WTC11 (cell line): Measurements from ENCODE around the gene CRK. TPM values are rescaled to one million over a fixed set of nuclear protein-coding genes. Genes with fewer than 3 reads are reported as not detected.

Experiments used
- ATAC-seq: fragments of 200-7000 bp; cut with Tn5 transposase; 2 replicates; pipeline ENCODE4 v1.10.0; 2021; ENCODE audit warnings: mild to moderate bottlenecking, moderate library complexity
- CTCF ChIA-PET: fragments of 300-600 bp; sonication (Branson Sonifier 250); formaldehyde crosslinking; loops from one replicate; lab custom pipeline; 2021; ENCODE audit warnings: antibody characterized with exemption; lab: Charles Lee
- POLR2A ChIA-PET: fragments of 350-600 bp; sonication (Branson Sonifier 250); formaldehyde crosslinking; loops from one replicate; lab custom pipeline; 2021; ENCODE audit warnings: antibody characterized with exemption; lab: Charles Lee
- DNase-seq: peaks from one replicate; pipeline ENCODE4 v3.0.0; 2021; ENCODE audit warnings: low spot score
- H3K27ac Mint-ChIP-seq: 2 replicates; pipeline ENCODE4 v1.8.0; 2021; ENCODE audit warnings: mixed read lengths
- H3K27me3 Mint-ChIP-seq: 2 replicates; pipeline ENCODE4 v1.8.0; 2021; ENCODE audit warnings: low read depth, mild to moderate bottlenecking, moderate library complexity, mixed read lengths
- H3K36me3 Mint-ChIP-seq: 2 replicates; pipeline ENCODE4 v1.8.0; 2021; ENCODE audit warnings: mixed read lengths
- H3K4me1 Mint-ChIP-seq: 2 replicates; pipeline ENCODE4 v1.8.0; 2022; ENCODE audit warnings: mixed read lengths
- H3K4me3 Mint-ChIP-seq: 2 replicates; pipeline ENCODE4 v1.8.0; 2021; ENCODE audit warnings: mild to moderate bottlenecking, moderate library complexity, mixed read lengths
- H3K9me3 Mint-ChIP-seq: 2 replicates; pipeline ENCODE4 v1.8.0; 2021; ENCODE audit warnings: mixed read lengths
- ATF1 ChIP-seq: sonication (generic); formaldehyde crosslinking; IDR thresholded peaks from 2 replicates; pipeline ENCODE4 v1.8.1; 2023; ENCODE audit warnings: mild to moderate bottlenecking, moderate library complexity, missing genetic modification reagents
- CBFB ChIP-seq: sonication (generic); formaldehyde crosslinking; IDR thresholded peaks from 2 replicates; pipeline ENCODE4 v1.8.1; 2022; ENCODE audit warnings: mild to moderate bottlenecking, low read depth, missing genetic modification reagents
- ESRRA ChIP-seq: sonication (generic); formaldehyde crosslinking; IDR thresholded peaks from 2 replicates; pipeline ENCODE4 v1.8.1; 2022; ENCODE audit warnings: mild to moderate bottlenecking, missing genetic modification reagents, borderline replicate concordance
- ETV6 ChIP-seq: sonication (generic); formaldehyde crosslinking; IDR thresholded peaks from 2 replicates; pipeline ENCODE4 v1.8.1; 2022; ENCODE audit warnings: mild to moderate bottlenecking, missing genetic modification reagents
- FOXP1 ChIP-seq: sonication (generic); formaldehyde crosslinking; IDR thresholded peaks from 2 replicates; pipeline ENCODE4 v1.8.0; 2022; ENCODE audit warnings: missing genetic modification reagents, mild to moderate bottlenecking, moderate library complexity, borderline replicate concordance
- GTF2I ChIP-seq: fragments of 250-450 bp; sonication (Bioruptor Pico); conservative IDR thresholded peaks from 2 replicates; pipeline ENCODE4 v1.4.0; 2021; ENCODE audit warnings: mild to moderate bottlenecking
- IRF2 ChIP-seq: sonication (generic); formaldehyde crosslinking; IDR thresholded peaks from 2 replicates; pipeline ENCODE4 v1.8.0; 2022; ENCODE audit warnings: low read depth, missing genetic modification reagents, borderline replicate concordance
- NFATC4 ChIP-seq: fragments of 250-450 bp; sonication (Bioruptor Pico); IDR thresholded peaks from 2 replicates; pipeline ENCODE4 v1.9.0; 2021; ENCODE audit warnings: mild to moderate bottlenecking
- OVOL2 ChIP-seq: fragments of 250-450 bp; sonication (Bioruptor Pico); IDR thresholded peaks from 2 replicates; pipeline ENCODE4 v1.9.0; 2021; ENCODE audit warnings: mild to moderate bottlenecking, borderline replicate concordance
- RELA ChIP-seq: sonication (generic); formaldehyde crosslinking; IDR thresholded peaks from 2 replicates; pipeline ENCODE4 v1.8.1; 2022; ENCODE audit warnings: missing genetic modification reagents, mild to moderate bottlenecking, borderline replicate concordance
- TEAD4 ChIP-seq: sonication (generic); formaldehyde crosslinking; IDR thresholded peaks from 2 replicates; pipeline ENCODE4 v1.8.0; 2022; ENCODE audit warnings: mild to moderate bottlenecking, missing genetic modification reagents
- ZBTB21 ChIP-seq: sonication (generic); formaldehyde crosslinking; IDR thresholded peaks from 2 replicates; pipeline ENCODE4 v1.8.1; 2023; ENCODE audit warnings: mild to moderate bottlenecking, missing genetic modification reagents, borderline replicate concordance
- total RNA-seq: library from RNA; stranded (reverse); gene quantifications from 3 replicates; pipeline ENCODE4 v1.2.3, GENCODE V29; 2021
- TF ChIP-seq, protein P1 (sequence below): fragments of 250-450 bp; sonication (Bioruptor Pico); IDR thresholded peaks from 2 replicates; pipeline ENCODE4 v1.9.0; 2021; ENCODE audit warnings: moderate library complexity, mild to moderate bottlenecking, inconsistent platforms, borderline replicate concordance
- TF ChIP-seq, protein P2 (sequence below): sonication (generic); formaldehyde crosslinking; IDR thresholded peaks from 2 replicates; pipeline ENCODE4 v1.8.1; 2022; ENCODE audit warnings: mild to moderate bottlenecking, missing genetic modification reagents, moderate library complexity, borderline replicate concordance
- TF ChIP-seq, protein P3 (sequence below): sonication (generic); formaldehyde crosslinking; IDR thresholded peaks from 2 replicates; pipeline ENCODE4 v1.8.0; 2022; ENCODE audit warnings: mild to moderate bottlenecking, missing genetic modification reagents
- TF ChIP-seq, protein P4 (sequence below): sonication (generic); formaldehyde crosslinking; IDR thresholded peaks from 2 replicates; pipeline ENCODE4 v1.8.1; 2023; ENCODE audit warnings: mild to moderate bottlenecking, moderate library complexity, missing genetic modification reagents
- TF ChIP-seq, protein P5 (sequence below): sonication (generic); formaldehyde crosslinking; IDR thresholded peaks from 2 replicates; pipeline ENCODE4 v1.8.1; 2023; ENCODE audit warnings: mild to moderate bottlenecking, missing genetic modification reagents, moderate library complexity
- TF ChIP-seq, protein P6 (sequence below): fragments of 250-450 bp; sonication (Bioruptor Pico); IDR thresholded peaks from 2 replicates; pipeline ENCODE4 v2.1.2; 2022; ENCODE audit warnings: mild to moderate bottlenecking, moderate library complexity
- TF ChIP-seq, protein P7 (sequence below): sonication (generic); formaldehyde crosslinking; IDR thresholded peaks from 2 replicates; pipeline ENCODE4 v1.8.0; 2022; ENCODE audit warnings: mild to moderate bottlenecking, missing genetic modification reagents

CRK gene
- total RNA-seq, 1 experiment from 2014 or later, result 45.2 TPM

DNA sequence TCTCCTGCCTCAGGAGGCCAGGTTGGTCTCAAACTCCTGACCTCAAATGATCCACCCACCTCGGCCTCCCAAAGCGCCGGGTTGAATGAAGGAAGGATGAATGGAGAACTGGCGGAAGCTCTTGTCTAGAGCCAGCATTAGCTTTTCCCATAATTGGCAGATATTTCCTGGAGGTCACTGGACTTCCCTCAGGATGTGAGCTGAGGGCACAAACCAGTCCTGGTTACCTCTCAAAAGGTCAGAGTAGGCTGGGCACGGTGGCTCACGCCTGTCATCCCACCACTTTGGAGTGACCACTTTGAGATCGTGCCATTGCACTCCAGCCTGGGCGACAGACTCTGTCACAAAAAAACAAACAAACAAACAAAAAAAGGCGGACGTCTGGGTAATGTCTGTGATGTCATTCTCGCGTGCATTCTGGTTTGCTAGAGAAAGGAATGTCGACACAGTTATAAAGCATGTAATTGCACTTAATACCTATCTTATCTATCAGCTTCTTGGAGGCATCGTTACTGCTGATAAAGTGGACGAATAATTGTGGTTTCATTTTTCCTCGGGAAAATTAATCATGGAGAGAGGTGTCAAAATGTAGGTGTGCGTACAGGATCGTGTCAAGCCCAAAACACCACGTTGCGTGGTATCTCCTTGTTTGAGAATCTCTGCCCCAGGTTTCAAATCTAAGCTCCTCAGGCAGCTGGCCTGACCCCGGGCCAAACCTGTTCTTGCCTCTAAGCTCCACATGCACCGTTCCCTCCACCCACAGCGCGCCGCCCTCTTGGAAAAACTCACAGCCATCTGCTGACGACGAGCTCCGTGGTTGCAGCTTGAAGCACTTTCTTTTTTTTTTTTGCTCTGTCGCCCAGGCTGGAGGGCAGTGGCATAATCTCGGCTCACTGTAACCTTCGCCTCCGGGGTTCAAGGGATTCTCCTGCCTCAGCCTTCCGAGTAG lies 6.4 kb upstream of the CRK start:
- H3K36me3 Mint-ChIP-seq, result peaks cover 14% of the 10 kb centered on the region
- POLR2A ChIA-PET, result interaction anchor here (0.6 to 1.3 kb wide), 5 partner anchors 22 to 119 kb away, joined by 3 to 4 read pairs (median 3); no protein-coding TSS in a partner anchor
- no peak overlapping the region for H3K4me3 Mint-ChIP-seq
- ATAC-seq (no peak), DNase-seq (no peak)
- H3K27me3 Mint-ChIP-seq, result no peaks in the 10 kb centered on the region
- TF ChIP-seq, protein P1, sequence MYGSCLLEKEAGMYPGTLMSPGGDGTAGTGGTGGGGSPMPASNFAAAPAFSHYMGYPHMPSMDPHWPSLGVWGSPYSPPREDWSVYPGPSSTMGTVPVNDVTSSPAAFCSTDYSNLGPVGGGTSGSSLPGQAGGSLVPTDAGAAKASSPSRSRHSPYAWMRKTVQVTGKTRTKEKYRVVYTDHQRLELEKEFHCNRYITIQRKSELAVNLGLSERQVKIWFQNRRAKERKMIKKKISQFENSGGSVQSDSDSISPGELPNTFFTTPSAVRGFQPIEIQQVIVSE, result no peak
- peaks cover 3% of the 10 kb centered on the region; the same call in 1 of the 2 replicates for H3K9me3 Mint-ChIP-seq
- H3K4me1 Mint-ChIP-seq, result peaks cover 6% of the 10 kb centered on the region
- peak overlapping the region; percentile 73; the same call in 1 of the 2 replicates for H3K27ac Mint-ChIP-seq
- CTCF ChIA-PET, result interaction anchor here (0.5 to 1.1 kb wide), 4 partner anchors 22 to 71 kb away, joined by 3 to 4 read pairs (median 3); no protein-coding TSS in a partner anchor

DNA sequence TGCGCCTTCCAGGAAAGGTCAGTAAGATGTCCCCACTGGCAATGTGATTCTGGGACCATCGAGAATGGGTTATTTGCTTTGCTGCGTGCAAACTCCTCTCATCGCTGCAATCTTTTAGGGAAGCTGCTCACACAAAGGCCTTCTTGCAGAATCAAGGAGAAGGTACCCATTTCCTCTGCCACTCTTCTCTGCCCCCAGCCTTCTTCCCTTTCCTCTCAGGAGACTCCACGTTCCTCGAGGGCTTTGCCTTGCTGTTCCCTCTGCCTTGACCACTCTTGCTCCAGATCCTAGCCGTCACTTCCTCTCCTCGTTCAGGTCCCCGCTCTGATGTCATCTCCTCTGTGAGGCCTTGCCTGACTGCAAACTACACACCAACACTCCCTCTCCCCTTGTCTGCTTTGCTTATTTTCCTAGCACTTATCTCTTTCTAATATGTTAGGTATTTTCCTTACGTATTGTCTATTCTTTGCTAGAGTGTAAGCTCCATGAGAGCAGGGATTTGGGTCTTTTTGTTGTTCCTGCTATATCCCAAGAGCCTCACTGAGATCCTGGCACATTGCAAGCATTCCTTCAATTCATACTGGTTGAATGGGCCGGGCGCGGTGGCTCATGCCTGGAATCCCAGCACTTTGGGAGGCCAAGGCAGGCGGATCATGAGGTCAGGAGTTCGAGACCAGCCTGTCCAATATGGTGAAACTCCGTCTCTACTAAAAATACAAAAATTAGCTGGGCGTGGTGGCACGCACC lies 5.3 kb upstream of the CRK start:
- ATAC-seq, result no peak
- peaks cover 8% of the 10 kb centered on the region for H3K36me3 Mint-ChIP-seq
- TF ChIP-seq FOXP1 (CRISPR knock-in tag), result no peak
- TF ChIP-seq ESRRA, result no peak
- TF ChIP-seq, protein P2, sequence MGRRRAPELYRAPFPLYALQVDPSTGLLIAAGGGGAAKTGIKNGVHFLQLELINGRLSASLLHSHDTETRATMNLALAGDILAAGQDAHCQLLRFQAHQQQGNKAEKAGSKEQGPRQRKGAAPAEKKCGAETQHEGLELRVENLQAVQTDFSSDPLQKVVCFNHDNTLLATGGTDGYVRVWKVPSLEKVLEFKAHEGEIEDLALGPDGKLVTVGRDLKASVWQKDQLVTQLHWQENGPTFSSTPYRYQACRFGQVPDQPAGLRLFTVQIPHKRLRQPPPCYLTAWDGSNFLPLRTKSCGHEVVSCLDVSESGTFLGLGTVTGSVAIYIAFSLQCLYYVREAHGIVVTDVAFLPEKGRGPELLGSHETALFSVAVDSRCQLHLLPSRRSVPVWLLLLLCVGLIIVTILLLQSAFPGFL, result no peak
- TF ChIP-seq, protein P3, sequence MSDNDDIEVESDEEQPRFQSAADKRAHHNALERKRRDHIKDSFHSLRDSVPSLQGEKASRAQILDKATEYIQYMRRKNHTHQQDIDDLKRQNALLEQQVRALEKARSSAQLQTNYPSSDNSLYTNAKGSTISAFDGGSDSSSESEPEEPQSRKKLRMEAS (CRISPR knock-in tag), result no peak
- TF ChIP-seq, protein P4, sequence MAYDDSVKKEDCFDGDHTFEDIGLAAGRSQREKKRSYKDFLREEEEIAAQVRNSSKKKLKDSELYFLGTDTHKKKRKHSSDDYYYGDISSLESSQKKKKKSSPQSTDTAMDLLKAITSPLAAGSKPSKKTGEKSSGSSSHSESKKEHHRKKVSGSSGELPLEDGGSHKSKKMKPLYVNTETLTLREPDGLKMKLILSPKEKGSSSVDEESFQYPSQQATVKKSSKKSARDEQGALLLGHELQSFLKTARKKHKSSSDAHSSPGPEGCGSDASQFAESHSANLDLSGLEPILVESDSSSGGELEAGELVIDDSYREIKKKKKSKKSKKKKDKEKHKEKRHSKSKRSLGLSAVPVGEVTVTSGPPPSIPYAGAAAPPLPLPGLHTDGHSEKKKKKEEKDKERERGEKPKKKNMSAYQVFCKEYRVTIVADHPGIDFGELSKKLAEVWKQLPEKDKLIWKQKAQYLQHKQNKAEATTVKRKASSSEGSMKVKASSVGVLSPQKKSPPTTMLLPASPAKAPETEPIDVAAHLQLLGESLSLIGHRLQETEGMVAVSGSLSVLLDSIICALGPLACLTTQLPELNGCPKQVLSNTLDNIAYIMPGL (CRISPR knock-in tag), result no peak
- TF ChIP-seq, protein P5, sequence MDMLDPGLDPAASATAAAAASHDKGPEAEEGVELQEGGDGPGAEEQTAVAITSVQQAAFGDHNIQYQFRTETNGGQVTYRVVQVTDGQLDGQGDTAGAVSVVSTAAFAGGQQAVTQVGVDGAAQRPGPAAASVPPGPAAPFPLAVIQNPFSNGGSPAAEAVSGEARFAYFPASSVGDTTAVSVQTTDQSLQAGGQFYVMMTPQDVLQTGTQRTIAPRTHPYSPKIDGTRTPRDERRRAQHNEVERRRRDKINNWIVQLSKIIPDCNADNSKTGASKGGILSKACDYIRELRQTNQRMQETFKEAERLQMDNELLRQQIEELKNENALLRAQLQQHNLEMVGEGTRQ, result no peak
- no peak for TF ChIP-seq IRF2
- TF ChIP-seq ZBTB21 (CRISPR knock-in tag), result no peak
- no peak for DNase-seq
- POLR2A ChIA-PET, result interaction anchor here (0.6 kb wide), 1 partner anchor 118 kb away, joined by 3 read pairs; no protein-coding TSS in a partner anchor
- H3K27ac Mint-ChIP-seq, result peak overlapping the region; percentile 15; the same call in 1 of the 2 replicates
- H3K4me3 Mint-ChIP-seq, result no peak overlapping the region
- H3K4me1 Mint-ChIP-seq, result peaks cover 13% of the 10 kb centered on the region
- CTCF ChIA-PET, result interaction anchor here (1.1 kb wide), 1 partner anchor 129 kb away, joined by 3 read pairs; no protein-coding TSS in a partner anchor
- peaks cover 3% of the 10 kb centered on the region; the same call in 1 of the 2 replicates for H3K9me3 Mint-ChIP-seq
- no peaks in the 10 kb centered on the region; the same call in 1 of the 2 replicates for H3K27me3 Mint-ChIP-seq

DNA sequence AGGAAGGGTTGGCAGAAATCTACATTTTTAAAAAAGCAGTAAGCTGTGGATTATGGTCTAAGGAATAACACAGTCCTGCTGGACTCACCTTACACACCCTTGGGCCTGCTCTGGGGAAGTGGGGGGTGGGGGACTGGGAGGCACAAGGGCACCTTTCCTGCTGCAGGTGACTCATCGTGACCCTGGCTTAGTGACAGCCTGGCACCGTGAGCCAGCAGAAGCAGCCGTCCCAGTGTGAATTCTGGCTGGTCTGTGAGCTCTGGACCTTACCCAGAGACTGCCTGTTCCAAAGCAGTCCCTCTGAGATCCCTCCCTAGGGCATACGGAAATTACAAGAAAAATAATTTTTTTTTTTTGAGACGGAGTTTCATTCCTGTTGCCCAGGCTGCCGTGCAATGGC lies 4.2 kb upstream of the CRK start:
- Mint-ChIP-seq H3K27me3 (no peaks in the 10 kb centered on the region; the same call in 1 of the 2 replicates), H3K4me1 (peaks cover 13% of the 10 kb centered on the region), H3K4me3 (no peak overlapping the region), H3K9me3 (peaks cover 3% of the 10 kb centered on the region; the same call in 1 of the 2 replicates), H3K27ac (no peak overlapping the region), H3K36me3 (peaks cover 8% of the 10 kb centered on the region)
- CTCF ChIA-PET, result interaction anchor here (0.9 to 1.1 kb wide), 2 partner anchors 95 to 128 kb away, joined by 3 read pairs; no protein-coding TSS in a partner anchor
- ATAC-seq, result no peak
- POLR2A ChIA-PET, result no interaction called here
- no peak for DNase-seq
- TF ChIP-seq, protein P2, result no peak
- TF ChIP-seq RELA (CRISPR knock-in tag) (no peak), CBFB (CRISPR knock-in tag) (no peak), OVOL2 (no peak), TEAD4 (CRISPR knock-in tag) (no peak), ATF1 (CRISPR knock-in tag) (no peak), NFATC4 (CRISPR knock-in tag) (no peak), GTF2I (no peak), ETV6 (no peak)
- TF ChIP-seq, protein P6, sequence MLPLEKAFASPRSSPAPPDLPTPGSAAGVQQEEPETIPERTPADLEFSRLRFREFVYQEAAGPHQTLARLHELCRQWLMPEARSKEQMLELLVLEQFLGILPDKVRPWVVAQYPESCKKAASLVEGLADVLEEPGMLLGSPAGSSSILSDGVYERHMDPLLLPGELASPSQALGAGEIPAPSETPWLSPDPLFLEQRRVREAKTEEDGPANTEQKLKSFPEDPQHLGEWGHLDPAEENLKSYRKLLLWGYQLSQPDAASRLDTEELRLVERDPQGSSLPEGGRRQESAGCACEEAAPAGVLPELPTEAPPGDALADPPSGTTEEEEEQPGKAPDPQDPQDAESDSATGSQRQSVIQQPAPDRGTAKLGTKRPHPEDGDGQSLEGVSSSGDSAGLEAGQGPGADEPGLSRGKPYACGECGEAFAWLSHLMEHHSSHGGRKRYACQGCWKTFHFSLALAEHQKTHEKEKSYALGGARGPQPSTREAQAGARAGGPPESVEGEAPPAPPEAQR, result no peak
- TF ChIP-seq, protein P7, sequence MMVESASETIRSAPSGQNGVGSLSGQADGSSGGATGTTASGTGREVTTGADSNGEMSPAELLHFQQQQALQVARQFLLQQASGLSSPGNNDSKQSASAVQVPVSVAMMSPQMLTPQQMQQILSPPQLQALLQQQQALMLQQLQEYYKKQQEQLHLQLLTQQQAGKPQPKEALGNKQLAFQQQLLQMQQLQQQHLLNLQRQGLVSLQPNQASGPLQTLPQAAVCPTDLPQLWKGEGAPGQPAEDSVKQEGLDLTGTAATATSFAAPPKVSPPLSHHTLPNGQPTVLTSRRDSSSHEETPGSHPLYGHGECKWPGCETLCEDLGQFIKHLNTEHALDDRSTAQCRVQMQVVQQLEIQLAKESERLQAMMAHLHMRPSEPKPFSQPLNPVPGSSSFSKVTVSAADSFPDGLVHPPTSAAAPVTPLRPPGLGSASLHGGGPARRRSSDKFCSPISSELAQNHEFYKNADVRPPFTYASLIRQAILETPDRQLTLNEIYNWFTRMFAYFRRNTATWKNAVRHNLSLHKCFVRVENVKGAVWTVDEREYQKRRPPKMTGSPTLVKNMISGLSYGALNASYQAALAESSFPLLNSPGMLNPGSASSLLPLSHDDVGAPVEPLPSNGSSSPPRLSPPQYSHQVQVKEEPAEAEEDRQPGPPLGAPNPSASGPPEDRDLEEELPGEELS (CRISPR knock-in tag), result no peak
